Measurements from ENCODE around the gene DUS2. TPM values are rescaled to one million over a fixed set of nuclear protein-coding genes. Genes with fewer than 3 reads are reported as not detected.
"Not testable (repeated sequence)": the region's sequence is repeated elsewhere in the genome, so short reads cannot be mapped to it uniquely, and the experiment has no call there.

Gene DUS2
- total and polyA plus RNA-seq, 7 donors: 3.6 to 17.3 (median 6.6) TPM

GRCh38 chr16:67992661-67993206 lies 30.4 kb upstream of the DUS2 start:
- Histone ChIP-seq H3K4me1 (peaks cover 0 to 12% (median 11%) of the 10 kb centered on the region in 4 donors), H3K9me3 (no peaks in the 10 kb centered on the region), H3K36me3 (no peaks in the 10 kb centered on the region), H3K27me3 (no peaks in the 10 kb centered on the region), H3K4me3 (peak overlapping the region in 2 of 4 donors; percentile 41 to 42), H3K27ac (peak overlapping the region in 2 of 4 donors; percentile 48 to 60)
- intact Hi-C loops (cut with DNase I): loop anchor here (1.0 to 5.0 kb wide), 2 partner anchors 50 to 236 kb away; no protein-coding TSS in a partner anchor
- WGBS, 2 donors: 68 to 78% methylated on average over 20 of the region's 20 CpGs
- DNase-seq: no peak
- TF ChIP-seq, protein P1, sequence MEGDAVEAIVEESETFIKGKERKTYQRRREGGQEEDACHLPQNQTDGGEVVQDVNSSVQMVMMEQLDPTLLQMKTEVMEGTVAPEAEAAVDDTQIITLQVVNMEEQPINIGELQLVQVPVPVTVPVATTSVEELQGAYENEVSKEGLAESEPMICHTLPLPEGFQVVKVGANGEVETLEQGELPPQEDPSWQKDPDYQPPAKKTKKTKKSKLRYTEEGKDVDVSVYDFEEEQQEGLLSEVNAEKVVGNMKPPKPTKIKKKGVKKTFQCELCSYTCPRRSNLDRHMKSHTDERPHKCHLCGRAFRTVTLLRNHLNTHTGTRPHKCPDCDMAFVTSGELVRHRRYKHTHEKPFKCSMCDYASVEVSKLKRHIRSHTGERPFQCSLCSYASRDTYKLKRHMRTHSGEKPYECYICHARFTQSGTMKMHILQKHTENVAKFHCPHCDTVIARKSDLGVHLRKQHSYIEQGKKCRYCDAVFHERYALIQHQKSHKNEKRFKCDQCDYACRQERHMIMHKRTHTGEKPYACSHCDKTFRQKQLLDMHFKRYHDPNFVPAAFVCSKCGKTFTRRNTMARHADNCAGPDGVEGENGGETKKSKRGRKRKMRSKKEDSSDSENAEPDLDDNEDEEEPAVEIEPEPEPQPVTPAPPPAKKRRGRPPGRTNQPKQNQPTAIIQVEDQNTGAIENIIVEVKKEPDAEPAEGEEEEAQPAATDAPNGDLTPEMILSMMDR (IDR thresholded peaks at IDR 0.05): no peak
- no peak for TF ChIP-seq POLR2AphosphoS5 (IDR thresholded peaks at IDR 0.05)
- no peak for TF ChIP-seq EP300 (IDR thresholded peaks at IDR 0.05)
- no peak for TF ChIP-seq POLR2A (IDR thresholded peaks at IDR 0.05)

- WGBS, 2 donors: 11 to 13% methylated on average over 39 of the region's 39 CpGs
- Histone ChIP-seq H3K4me3 (peak overlapping the region in 3 of 4 donors; percentile 25 to 42 (median 41)), H3K27me3 (no peaks in the 10 kb centered on the region), H3K36me3 (no peaks in the 10 kb centered on the region), H3K4me1 (peaks cover 0 to 12% (median 11%) of the 10 kb centered on the region in 4 donors), H3K27ac (peak overlapping the region; percentile 46 to 60 (median 48)), H3K9me3 (no peaks in the 10 kb centered on the region)
- TF ChIP-seq, protein P1 (IDR thresholded peaks at IDR 0.05): peak; percentile 93 to 100 (median 94)
- TF ChIP-seq EP300 (IDR thresholded peaks at IDR 0.05) (no peak), POLR2AphosphoS5 (IDR thresholded peaks at IDR 0.05) (peak in 1 of 4 donors; percentile 19), POLR2A (IDR thresholded peaks at IDR 0.05) (no peak)
- intact Hi-C loops (cut with DNase I): loop anchor here (1.0 to 5.0 kb wide), 2 partner anchors 49 to 235 kb away; no protein-coding TSS in a partner anchor
- peak; percentile 90 for DNase-seq
Measured at GRCh38 chr16:67993207-67994039, 29.7 kb upstream of the DUS2 start.

DNA sequence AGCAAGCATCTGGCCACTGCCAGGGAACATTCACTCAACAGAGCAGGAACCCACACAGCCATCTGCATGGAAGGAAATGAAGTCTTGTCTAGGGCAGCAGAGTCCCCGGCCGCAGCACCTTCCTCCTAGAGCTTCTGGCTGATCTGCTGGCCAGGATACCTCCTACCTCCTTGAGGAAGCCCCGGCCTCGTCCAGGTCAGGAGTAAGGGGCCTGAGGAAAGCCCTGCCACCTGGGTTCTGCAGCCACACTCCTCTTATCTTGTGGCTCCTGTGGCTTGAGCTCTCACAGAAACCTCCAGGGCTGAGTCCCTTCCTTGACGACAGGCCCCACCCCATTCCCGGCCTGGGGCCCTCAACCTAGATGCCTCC lies 29.1 kb upstream of the DUS2 start:
- intact Hi-C loops (cut with DNase I): loop anchor here (5.0 kb wide), 1 partner anchor 48 kb away; no protein-coding TSS in a partner anchor
- H3K27me3 ChIP-seq, H3K4me3 ChIP-seq, H3K36me3 ChIP-seq, DNase-seq, H3K9me3 ChIP-seq: not testable (repeated sequence)
- H3K4me1 ChIP-seq: peaks cover 0 to 12% (median 11%) of the 10 kb centered on the region in 4 donors
- H3K27ac ChIP-seq: peak overlapping the region; percentile 46 to 60 (median 48)
- 43 to 79% methylated on average over 6 of the region's 6 CpGs for WGBS, 2 donors

GRCh38 chr16:67995423-67995822 lies 27.7 kb upstream of the DUS2 start:
- WGBS, 2 donors: 41 to 55% methylated on average over 5 of the region's 5 CpGs
- intact Hi-C loops (cut with DNase I): no loop called here
- TF ChIP-seq POLR2A (IDR thresholded peaks at IDR 0.05) (no peak), EP300 (IDR thresholded peaks at IDR 0.05) (no peak), POLR2AphosphoS5 (IDR thresholded peaks at IDR 0.05) (no peak)
- TF ChIP-seq, protein P1 (IDR thresholded peaks at IDR 0.05): no peak

DNA sequence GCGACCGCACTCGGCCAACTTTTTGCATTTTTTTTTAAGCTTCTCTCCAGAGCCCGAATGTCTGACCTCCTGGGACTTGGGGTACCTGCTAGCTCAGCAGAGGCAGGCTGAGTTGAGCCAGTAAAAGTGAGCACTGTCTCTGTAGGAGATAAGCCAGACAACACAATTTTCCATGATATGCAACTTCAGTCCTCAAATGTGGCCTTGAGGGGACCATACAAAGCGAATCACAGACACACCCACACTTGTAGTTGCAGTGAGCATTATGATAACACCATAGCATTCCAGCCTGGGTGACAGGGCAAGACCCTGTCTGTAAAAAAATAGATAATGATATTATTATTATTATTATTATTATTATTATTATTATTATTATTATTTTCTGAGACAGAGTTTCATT lies 26.4 kb upstream of the DUS2 start:
- no peaks in the 10 kb centered on the region for H3K27me3 ChIP-seq
- H3K27ac ChIP-seq: no peak overlapping the region
- DNase-seq: no peak
- WGBS, 2 donors: 83 to 94% methylated on average over 5 of the region's 5 CpGs
- no peak for TF ChIP-seq POLR2AphosphoS5 (IDR thresholded peaks at IDR 0.05)
- TF ChIP-seq, protein P1 (IDR thresholded peaks at IDR 0.05): no peak
- no peak for TF ChIP-seq EP300 (IDR thresholded peaks at IDR 0.05)
- no peak for TF ChIP-seq POLR2A (IDR thresholded peaks at IDR 0.05)
- no peak overlapping the region for H3K4me3 ChIP-seq
- intact Hi-C loops (cut with DNase I): no loop called here
- H3K9me3 ChIP-seq: no peaks in the 10 kb centered on the region
- H3K36me3 ChIP-seq: no peaks in the 10 kb centered on the region
- peaks cover 0 to 12% (median 11%) of the 10 kb centered on the region in 4 donors for H3K4me1 ChIP-seq

More at GRCh38 chr16:67995423-67995822, 27.7 kb upstream of the DUS2 start:
- Histone ChIP-seq H3K36me3 (no peaks in the 10 kb centered on the region), H3K27ac (no peak overlapping the region), H3K4me1 (peaks cover 0 to 12% (median 11%) of the 10 kb centered on the region in 4 donors), H3K9me3 (no peaks in the 10 kb centered on the region), H3K27me3 (no peaks in the 10 kb centered on the region), H3K4me3 (no peak overlapping the region)
- DNase-seq: no peak

GRCh38 chr16:67998231-67998778 lies 24.8 kb upstream of the DUS2 start:
- H3K27ac ChIP-seq; H3K4me1 ChIP-seq; H3K9me3 ChIP-seq; H3K36me3 ChIP-seq; H3K27me3 ChIP-seq; intact Hi-C loops (cut with DNase I); H3K4me3 ChIP-seq; DNase-seq: not testable (repeated sequence)
- WGBS, 2 donors: 92 to 97% methylated on average over 36 of the region's 36 CpGs

Measured in sigmoid colon (tissue), 7 donors.